HG03103 (cell line): ENCODE measurements around the gene GRM4.

Experiments
- ATAC-seq: cut with Tn5 transposase; IDR thresholded peaks from one replicate; pipeline ENCODE4 v1.9.1; 2021; ENCODE audit warnings: low read depth; ENCODE audit not compliant: unreplicated experiment

GRM4 gene

DNA sequence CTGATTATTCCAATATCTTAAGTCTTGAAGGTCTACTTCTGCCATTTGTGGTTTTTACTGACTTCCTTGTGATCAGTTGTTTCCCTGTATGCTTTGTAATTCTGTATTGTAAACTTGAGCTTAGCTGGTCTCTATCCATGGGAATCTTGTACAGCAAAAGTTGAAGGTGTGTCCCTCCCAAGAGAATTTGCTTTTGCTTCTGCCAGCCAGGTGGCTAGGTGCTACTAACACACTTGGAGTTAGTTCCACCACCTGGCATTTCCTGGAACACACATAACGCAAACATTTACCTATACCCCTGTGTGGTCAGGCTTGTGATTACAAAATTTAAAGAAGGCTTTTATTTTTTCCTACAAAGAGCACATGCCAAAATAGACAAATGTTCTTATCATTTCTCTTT is 141.2 kb downstream of the GRM4 start:
- ATAC-seq = no peak

DNA sequence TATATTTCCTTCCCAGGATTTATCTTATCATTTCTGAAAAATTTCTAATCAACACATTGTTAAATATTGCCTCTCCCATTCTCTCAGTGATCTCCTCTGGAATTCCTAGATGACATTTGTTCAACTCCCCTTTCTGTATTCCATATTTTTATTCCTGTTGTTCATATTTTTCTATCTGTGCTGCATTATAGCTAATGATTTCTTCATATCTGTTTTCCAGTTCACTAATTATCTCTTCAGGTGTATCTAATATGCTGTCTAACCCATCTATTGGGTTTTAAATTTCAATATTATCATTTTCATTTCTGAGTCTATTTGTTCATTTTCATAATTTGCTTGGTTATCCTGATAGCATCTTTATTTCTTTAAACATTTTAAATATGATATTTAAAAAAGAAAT is 141.9 kb downstream of the GRM4 start:
- ATAC-seq = no peak

DNA sequence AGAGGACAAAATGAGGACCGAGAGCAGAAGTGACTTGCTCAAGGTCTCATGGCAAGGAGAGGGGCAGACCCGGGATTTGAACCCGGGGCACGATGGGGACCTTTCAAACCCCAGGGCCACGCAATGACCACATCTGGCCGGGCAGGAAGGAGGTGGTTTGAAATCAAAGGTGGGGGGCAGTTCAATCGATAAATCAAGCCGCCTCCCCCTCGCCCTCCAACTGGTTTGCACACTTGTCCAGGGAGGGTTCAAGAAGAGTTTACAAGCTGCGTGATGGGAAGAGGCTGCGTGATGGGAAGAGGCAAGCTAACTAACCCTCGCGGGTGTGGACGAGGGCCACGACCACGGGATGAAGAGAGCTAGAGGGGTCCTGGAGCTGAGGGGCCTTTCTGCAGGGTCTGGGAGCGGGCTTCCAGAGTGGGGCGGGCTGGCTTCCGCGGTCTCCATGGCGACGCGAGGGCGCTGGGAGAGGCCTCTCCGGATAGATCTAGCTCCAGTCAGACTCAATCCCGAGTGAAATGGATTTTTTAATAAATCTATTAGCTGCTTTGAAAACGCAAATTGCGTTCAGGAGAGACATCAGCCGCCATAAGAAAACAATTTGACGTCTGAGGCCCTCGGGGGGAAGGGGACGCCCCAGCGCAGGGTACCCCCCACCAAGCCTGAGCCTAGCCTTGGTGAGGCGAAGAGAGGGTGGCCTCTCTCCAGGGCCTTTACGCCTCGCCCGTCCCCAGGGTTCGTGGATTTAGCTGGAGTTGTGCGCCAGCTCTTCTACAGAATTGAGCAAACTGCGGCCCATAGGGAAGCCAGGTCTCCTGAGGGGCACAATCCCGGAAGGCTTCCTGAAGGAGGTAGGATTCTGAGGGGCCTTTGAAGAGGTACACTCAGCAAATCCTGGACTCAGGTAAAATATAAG is 143.9 kb downstream of the GRM4 start:
- no peak for ATAC-seq

DNA sequence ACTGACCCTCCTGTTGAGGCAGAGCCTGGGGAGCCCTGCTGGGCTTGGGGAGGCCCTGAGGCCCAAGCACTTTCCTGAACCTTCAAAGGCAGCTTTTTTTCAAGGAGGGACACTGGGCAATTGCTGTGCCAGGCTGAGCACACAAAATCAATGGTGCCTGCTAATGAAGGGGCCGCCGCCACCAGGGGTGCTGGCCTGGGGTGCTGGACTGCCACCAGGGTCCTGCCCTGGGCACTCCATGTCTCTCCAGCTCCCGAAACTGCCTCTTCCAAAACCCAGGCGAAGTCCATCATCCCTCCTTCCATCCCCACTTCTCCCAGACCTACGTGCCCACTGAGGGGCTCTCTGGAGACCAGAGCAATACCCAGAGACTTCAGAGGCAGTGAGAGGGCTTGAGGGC is 145.6 kb downstream of the GRM4 start:
- ATAC-seq = no peak

DNA sequence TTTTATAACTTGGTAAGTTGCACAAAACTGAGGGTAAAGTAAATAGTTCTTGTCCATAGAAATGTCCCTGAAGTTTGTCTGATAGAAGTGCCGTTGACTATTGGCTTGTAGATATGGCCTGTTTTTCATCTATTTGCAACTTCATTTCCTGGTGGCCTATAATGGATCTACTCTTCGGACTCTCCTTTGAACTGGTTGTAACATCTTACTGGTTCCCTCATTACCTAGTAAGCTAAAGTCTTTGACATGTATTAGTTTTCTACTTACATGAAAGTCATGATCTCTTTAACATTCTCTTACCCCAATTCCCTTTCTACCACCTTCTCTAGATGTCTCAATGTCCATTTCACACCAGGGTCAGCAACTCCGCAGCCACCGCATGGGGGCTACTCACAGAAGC is 146.3 kb downstream of the GRM4 start:
- no peak for ATAC-seq

DNA sequence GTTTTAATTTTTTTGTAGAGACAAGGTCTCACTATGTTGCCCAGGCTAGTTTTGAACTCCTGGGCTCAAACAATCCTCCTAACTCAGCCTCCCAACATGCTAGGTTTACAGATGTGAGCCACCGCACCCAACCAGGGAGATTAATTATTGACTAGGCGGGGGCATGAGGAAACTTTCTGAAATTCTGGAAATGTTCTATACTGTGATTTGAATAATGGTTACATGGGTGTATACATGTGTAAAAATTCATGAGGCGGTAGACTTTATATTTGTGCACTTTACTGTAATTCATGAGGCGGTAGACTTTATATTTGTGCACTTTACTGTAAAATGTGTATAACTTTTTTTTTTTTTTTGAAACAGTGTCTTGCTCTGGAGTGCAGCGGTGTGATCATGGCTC is 147.2 kb downstream of the GRM4 start:
- no peak for ATAC-seq

DNA sequence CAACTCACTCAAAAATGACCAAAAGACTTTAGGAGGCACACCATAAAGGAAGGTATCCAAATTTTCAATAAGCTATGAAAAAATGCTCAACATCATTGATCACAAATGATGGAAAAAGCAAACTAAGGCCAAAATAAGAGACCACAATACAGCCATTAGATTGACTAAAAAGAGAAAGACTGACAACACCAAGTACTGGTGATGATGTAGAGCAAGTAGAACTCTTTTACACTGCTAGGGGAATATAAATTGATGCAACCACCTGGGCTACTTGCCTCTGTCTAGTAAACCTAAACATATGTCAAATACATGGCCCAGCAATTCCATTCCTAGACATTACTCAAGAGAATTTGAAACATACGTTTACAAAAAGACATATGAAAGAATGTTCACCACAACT is 148.6 kb downstream of the GRM4 start:
- no peak for ATAC-seq

DNA sequence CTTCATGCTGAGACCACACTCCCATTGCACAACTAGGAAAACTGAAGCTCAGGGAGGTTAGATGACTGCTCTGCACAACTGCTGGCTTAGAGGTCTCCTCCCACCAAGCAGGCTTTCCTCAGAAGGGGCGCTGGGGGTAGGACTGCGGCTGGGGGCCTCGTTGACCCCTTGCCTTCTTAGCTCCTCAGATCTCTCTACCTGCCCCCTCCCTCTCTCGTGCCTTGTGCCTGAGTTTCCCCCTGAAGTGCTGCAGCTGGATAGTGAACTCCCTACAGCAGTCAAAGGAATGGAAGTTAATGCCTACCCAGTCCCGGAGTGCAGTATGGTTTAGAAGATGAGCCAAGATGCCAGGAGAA is 149.8 kb downstream of the GRM4 start:
- no peak for ATAC-seq

DNA sequence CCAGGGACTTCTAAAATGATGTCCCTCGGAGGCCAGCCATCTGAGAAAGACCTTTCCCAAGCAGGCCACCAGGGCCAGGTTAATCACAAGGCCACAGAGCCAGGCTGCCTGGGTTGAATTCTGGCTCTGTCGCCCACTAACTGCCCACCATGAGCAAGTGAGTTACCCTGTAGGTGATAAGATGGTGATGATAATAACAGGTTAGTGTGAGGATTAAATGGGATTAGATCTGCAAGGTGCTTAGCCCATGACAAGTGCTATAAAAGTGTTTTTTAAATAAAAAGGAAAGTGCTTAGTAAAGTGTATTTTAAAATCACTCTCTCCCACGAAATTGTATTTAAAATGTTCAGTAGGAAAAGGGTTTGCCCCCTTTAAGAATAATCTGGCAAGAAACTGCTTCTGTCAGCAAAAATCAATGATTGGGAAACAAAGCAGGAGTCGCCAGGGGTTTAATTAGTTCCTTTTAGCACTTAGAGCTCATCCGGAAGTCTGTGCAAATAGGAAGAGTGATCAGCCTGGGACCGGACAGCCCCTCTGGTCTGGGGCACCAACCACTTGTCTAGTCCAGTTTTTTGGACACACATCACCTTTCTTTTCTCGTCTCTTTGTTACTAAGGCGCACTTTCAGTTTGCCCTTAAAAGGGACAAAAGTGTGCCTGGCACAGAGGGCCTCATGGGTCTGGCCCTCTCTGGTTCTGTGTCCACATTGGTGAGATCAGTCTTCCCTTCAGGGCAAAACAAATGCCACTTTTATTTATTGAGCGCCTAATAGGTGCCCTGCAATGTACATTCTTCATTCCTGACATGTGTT is 150.4 kb downstream of the GRM4 start:
- no peak for ATAC-seq

DNA sequence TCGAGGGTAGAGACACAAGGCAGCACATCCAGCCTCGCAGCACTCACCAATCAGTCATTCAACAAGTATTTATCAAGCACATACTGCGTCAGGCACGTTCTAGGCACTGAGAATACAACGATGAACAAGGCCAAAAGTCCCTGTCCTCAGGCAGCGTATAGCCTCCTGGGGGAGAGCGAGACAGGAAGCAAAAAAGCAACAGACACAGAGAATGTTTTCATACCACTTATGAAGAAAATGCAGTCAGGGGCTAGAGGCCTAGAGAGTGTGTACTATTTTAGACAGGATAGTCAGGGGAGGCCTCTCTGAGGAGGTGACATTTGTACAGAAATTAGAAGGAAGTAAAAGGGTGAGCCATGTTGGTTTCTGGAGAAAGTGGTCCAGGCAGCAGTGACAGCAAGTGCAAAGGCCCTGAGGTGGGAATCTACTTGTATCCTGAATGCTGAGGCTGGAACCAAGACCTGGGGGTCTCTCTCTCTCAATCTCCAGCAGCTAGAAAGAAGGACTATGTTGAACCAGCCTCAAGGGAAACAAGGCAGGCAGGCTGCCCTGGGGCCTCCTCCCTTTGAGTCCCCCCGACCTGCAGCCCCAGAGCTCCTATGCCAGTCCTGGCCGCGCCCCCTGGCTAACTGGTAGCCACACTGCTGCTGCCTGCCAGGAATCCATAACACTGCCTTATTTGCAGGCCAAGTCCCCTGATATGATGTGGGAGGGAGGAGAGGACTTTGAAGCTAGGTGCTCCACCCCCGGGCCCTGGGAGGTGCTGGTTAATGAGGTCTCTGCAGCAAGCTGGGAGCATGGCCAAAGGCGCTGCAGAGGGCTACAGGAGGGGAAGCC is 151.2 kb downstream of the GRM4 start:
- no peak for ATAC-seq

DNA sequence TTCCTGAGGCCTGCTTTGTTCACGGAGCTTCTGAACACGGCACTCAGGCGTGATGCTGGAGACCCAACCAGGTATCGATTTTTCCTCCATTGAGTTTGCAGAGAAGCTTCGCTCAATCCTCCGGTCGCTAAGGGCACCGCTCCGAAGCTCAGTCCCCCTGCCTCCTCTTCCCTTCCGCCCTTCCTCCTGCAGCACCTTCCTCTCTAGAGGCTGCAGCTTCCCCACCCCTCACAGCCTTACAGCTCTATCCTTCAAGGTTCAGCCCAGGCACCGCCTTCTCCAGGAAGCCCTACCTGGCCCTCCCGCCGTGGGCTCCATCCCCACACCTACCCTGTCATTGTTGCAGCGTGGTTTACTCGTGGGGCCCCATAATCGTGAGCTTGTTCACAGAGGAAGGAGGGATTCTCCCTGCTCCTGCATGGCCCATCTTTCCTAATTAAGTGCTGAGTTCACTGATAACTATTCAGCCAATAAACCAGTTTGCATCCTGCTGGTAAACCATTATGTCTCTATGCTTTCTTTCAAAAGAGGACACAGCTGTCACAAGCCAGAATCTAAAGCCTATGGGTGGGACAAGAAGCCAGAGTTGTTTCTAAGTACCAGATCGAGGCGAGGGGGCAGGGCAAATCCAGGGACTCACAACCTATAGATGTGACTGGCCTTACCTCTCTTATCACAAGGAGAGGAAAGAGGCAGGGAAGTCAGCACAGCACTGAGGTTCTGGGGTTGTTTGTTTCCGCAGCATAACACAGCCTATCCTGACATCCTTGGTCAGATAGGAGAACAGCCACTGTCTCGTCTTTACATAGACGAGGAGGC is 152.0 kb downstream of the GRM4 start:
- no peak for ATAC-seq

DNA sequence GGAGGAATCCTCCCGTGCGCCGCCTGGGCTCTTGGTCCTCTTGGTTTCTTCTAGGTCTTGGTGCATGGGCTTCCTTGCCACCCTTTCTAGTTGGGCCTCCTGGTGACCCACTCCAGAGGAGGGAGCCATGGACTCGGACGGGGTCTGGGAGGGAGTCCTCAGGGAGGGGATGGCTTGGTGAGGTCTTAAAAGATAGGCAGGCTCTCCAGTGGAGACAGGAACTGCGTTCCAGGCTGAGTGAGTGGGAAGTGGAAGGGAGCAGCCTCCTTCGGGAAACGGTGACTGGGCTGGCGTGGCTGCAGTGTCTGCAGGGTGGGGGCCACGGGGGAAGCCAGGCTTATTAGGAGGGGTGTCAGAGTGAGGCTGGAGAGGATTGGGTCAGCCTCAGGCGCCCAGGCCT is 152.8 kb downstream of the GRM4 start:
- no peak for ATAC-seq

DNA sequence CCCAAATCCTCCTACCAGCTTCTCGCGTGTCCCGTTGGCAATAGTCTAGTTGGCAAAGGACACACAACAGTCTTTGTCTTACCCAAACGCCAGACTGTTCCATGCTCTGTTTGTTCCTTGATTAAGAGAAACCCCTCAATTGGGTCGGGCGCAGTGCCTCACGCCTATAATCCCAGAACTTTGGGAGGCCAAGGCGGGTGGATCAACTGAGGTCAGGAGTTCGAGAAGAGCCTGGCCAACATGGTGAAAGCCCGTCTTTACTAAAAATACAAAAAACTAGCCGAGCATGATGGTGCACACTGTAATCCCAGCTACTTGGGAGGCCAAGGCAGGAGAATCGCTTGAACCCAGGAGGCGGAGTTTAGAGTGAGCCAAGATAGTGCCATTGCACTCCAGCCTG is 153.7 kb downstream of the GRM4 start:
- no peak for ATAC-seq

DNA sequence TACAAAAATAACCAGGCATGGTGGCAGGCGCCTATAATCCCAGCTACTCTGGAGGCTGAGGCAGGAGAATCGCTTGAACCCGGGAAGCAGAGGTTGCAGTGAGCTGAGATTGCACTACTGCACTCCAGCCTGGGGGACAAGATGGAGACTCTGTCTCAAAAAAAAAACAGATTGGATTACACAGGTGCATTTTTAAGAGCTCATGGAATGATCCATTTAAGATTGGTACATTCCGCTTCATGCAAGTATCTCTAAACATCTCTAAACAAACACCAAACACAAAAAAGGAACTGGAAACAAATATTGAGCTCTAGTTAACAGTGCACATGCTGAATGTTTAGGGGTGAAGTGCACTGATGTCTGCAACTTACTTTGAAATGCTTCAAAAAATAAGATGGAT is 154.3 kb downstream of the GRM4 start:
- ATAC-seq = no peak

DNA sequence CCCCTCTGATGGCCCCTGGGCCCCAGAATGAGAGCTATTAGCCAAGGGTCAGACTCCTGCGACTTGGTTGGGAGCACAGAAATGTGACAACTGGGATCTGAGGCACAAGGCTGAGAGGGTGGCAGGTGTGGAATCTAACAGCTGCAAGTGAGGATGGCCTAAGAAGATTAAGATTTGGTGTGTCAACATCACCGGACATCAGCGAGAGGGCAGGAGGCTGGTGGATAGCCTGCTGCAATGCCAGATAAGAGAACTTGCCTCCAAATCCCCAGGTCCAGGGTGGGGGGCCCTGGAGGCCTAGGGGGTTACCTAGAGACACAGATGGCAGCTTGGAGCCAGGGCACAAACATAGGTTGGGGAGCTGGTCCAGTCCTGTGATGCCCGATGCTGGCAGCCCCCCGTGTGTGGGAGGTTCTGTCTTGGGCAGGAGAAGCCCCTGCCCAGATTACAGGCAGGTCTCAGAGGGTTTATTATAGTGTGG is 155.8 kb downstream of the GRM4 start:
- ATAC-seq = no peak

DNA sequence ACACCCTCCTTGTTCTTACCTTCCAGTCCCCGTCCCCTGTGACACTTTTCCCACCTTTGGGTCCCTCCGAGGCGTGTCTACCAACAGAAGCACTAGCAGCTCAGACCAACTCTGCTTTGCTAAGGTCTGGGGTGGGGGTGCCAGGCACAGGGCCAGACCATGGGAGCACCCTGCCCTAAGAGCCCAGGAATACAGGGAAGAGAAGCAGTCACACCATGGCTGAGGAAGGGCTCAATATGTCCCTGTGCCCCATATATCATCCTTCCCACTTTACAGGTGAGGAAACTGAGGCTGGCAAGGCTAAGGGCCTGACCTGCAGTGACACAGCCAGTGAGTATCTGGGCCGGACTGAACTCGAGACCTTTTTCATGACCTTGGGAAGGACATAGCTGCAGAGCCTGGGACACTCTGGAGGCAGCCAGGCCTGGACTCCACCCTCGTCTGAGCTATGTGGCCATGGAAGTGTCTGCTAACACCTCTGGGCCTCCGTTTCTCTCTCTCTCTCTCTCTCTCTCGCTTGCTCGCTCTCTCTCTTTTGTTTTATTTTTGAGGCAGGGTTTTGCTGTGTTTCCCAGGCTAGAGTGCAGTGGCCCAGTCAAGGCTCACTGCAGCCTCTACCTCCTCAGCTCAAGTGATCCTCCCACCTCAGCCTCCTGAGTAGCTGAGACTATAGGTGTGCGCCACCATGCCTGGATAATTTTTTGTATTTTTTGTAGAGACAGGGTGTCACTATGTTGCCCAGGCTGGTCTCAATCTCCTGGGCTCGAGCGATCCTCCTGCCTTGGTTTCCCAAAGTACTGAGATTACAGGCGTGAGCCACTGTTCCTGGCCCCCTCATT is 156.7 kb downstream of the GRM4 start:
- no peak for ATAC-seq

DNA sequence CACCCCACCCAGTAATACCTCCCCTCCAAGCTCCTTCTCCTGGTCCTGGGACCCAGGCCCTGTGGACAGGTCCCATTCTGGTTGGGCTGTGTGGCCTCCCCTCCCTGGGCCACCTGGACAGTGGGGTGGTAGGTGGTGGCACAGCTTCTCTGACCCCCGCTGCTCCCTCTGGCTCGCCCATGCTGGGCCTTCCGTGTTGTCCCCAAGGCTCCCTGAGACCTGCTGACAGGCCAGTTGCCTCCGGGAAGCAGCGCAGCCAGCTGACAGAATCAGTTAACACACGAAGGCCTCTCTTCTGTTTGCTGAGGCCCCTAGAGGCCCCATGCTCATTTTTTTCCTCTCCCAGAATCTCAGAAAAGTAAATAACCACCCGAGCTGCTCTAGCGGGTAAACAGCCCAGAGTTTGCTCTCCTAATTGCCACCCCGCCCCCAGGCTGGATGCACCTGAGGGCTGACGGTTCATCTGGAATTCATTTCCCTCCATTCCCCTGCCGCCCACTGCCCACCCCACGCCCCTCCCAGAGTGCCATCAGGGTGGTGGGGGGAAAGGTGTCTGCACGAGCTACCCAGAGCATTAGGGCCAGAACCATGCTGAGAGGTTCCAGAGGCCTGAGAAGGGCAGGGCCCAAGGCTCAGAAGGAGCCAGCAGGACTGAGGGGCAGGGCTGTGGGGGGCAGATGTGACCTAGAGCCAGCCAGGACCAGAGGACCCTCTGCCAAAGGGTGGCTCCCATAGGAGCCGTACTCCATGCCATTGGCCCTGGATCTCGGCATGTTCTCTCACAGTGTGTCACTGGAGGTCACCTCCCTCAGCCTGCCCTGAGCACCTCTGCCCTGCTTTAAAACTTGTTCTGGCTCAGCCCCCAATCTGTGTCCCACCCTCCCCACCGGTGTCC is 157.5 kb downstream of the GRM4 start:
- ATAC-seq = no peak

DNA sequence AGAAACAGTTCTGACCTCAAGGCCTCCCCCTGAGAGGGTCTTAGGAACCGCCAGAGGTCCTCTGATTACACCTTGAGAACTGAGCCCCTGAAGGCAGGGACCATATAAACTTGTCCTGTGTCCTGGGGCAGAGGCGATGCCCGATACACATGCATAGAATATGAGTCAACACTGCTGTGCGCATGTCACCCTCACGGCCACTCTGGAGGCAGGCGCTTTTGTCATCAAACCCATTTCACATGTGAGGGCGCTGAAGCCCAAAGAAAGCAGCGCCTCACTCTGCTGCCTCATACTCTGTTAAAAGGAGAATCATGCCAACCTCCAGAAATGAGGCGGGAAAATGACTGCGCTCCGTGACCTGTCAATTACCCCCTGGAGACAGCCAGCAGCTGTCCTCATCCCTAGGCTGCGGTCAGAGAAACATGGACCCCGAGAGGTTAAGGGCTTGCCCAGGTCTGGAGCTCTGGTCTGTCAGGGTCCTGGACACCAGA is 158.3 kb downstream of the GRM4 start:
- no peak for ATAC-seq
